Activated T-helper 9 cell treated with anti-CD3 and anti-CD28 coated beads, Interleukin-2, amount 50 U/mL, for 16 hours (primary cell): Measurements from ENCODE around the gene NEK1.

Experiments
- DNase-seq: peaks from one replicate; pipeline ENCODE4 v3.0.0-alpha.2; 2020; ENCODE audit warnings: low read depth

NEK1 gene

GRCh38 chr4:169418846-169419245, 193.5 kb downstream of the NEK1 start:
- DNase-seq = no peak

GRCh38 chr4:169417629-169418282, 194.6 kb downstream of the NEK1 start:
- DNase-seq = no peak

GRCh38 chr4:169416997-169417396, 195.4 kb downstream of the NEK1 start:
- no peak for DNase-seq

GRCh38 chr4:169416461-169416860, 195.9 kb downstream of the NEK1 start:
- DNase-seq = no peak

- no peak for DNase-seq
Observed at GRCh38 chr4:169414913-169415312, 197.5 kb downstream of the NEK1 start.

- no peak for DNase-seq
Observed at GRCh38 chr4:169412046-169412445, 200.3 kb downstream of the NEK1 start.

GRCh38 chr4:169410839-169411770, 201.3 kb downstream of the NEK1 start:
- no peak for DNase-seq

- DNase-seq = no peak
Observed at GRCh38 chr4:169407217-169407845, 205.1 kb downstream of the NEK1 start.

- no peak for DNase-seq
Observed at GRCh38 chr4:169404960-169405359, 207.4 kb downstream of the NEK1 start.

- DNase-seq = no peak
Observed at GRCh38 chr4:169400832-169401231, 211.6 kb downstream of the NEK1 start.

- DNase-seq = no peak
Observed at GRCh38 chr4:169399976-169400767, 212.2 kb downstream of the NEK1 start.

GRCh38 chr4:169398316-169398715, 214.1 kb downstream of the NEK1 start:
- no peak for DNase-seq

GRCh38 chr4:169397762-169398161, 214.6 kb downstream of the NEK1 start:
- no peak for DNase-seq

GRCh38 chr4:169385376-169385775, 227.0 kb downstream of the NEK1 start:
- no peak for DNase-seq

- no peak for DNase-seq
Observed at GRCh38 chr4:169384779-169385178, 227.6 kb downstream of the NEK1 start.

- DNase-seq = no peak
Observed at GRCh38 chr4:169383724-169384123, 228.7 kb downstream of the NEK1 start.

- DNase-seq = no peak
Observed at GRCh38 chr4:169379688-169380087, 232.7 kb downstream of the NEK1 start.

- DNase-seq = no peak
Observed at GRCh38 chr4:169377367-169377766, 235.0 kb downstream of the NEK1 start.

- DNase-seq = no peak
Observed at GRCh38 chr4:169376421-169376820, 236.0 kb downstream of the NEK1 start.

- no peak for DNase-seq
Observed at GRCh38 chr4:169372791-169373190, 239.6 kb downstream of the NEK1 start.

- no peak for DNase-seq
Observed at GRCh38 chr4:169369634-169370033, 242.7 kb downstream of the NEK1 start.

- no peak for DNase-seq
Observed at GRCh38 chr4:169367826-169368225, 244.6 kb downstream of the NEK1 start.
